ENCODE measurements around the gene CDK5RAP2.

The CDK5RAP2 gene

GRCh38 chr9:120362446-120362845 lies 217.5 kb downstream of the CDK5RAP2 start:
- no peaks in the 10 kb centered on the region for H3K36me3 ChIP-seq (ENCODE audit: insufficient read depth, low read length)
- no peaks in the 10 kb centered on the region for H3K79me2 ChIP-seq (ENCODE audit: control insufficient read depth, insufficient read depth, low read length, unreplicated experiment)
- H3K27ac ChIP-seq (ENCODE audit: low read depth, low read length) = peak overlapping the region; percentile 12; the same call in 1 of the 2 replicates
- H2AFZ ChIP-seq (ENCODE audit: low read length, unreplicated experiment) = no peak overlapping the region
- peaks cover 29% of the 10 kb centered on the region for H3K4me1 ChIP-seq (ENCODE audit: control insufficient read depth, insufficient read depth, low read length, unreplicated experiment)
- no peak overlapping the region for H3K4me3 ChIP-seq (ENCODE audit: low read depth, low read length)
- no peaks in the 10 kb centered on the region for H3K27me3 ChIP-seq (ENCODE audit: insufficient read depth, low read length)

GRCh38 chr9:120361551-120361950 lies 218.4 kb downstream of the CDK5RAP2 start:
- no peak overlapping the region for H2AFZ ChIP-seq (ENCODE audit: low read length, unreplicated experiment)
- H3K27me3 ChIP-seq (ENCODE audit: insufficient read depth, low read length) = no peaks in the 10 kb centered on the region
- H3K79me2 ChIP-seq (ENCODE audit: control insufficient read depth, insufficient read depth, low read length, unreplicated experiment) = no peaks in the 10 kb centered on the region
- H3K27ac ChIP-seq (ENCODE audit: low read depth, low read length) = no peak overlapping the region
- H3K4me1 ChIP-seq (ENCODE audit: control insufficient read depth, insufficient read depth, low read length, unreplicated experiment) = peaks cover 24% of the 10 kb centered on the region
- H3K36me3 ChIP-seq (ENCODE audit: insufficient read depth, low read length) = no peaks in the 10 kb centered on the region
- no peak overlapping the region for H3K4me3 ChIP-seq (ENCODE audit: low read depth, low read length)

GRCh38 chr9:120360510-120360909 lies 219.5 kb downstream of the CDK5RAP2 start:
- no peaks in the 10 kb centered on the region for H3K36me3 ChIP-seq (ENCODE audit: insufficient read depth, low read length)
- no peaks in the 10 kb centered on the region for H3K27me3 ChIP-seq (ENCODE audit: insufficient read depth, low read length)
- no peak overlapping the region for H2AFZ ChIP-seq (ENCODE audit: low read length, unreplicated experiment)
- no peaks in the 10 kb centered on the region for H3K79me2 ChIP-seq (ENCODE audit: control insufficient read depth, insufficient read depth, low read length, unreplicated experiment)
- H3K4me3 ChIP-seq (ENCODE audit: low read depth, low read length) = no peak overlapping the region
- H3K27ac ChIP-seq (ENCODE audit: low read depth, low read length) = no peak overlapping the region
- H3K4me1 ChIP-seq (ENCODE audit: control insufficient read depth, insufficient read depth, low read length, unreplicated experiment) = peaks cover 22% of the 10 kb centered on the region

GRCh38 chr9:120360046-120360445 lies 219.9 kb downstream of the CDK5RAP2 start:
- H3K27me3 ChIP-seq (ENCODE audit: insufficient read depth, low read length) = no peaks in the 10 kb centered on the region
- no peaks in the 10 kb centered on the region for H3K79me2 ChIP-seq (ENCODE audit: control insufficient read depth, insufficient read depth, low read length, unreplicated experiment)
- H3K4me1 ChIP-seq (ENCODE audit: control insufficient read depth, insufficient read depth, low read length, unreplicated experiment) = peaks cover 22% of the 10 kb centered on the region
- H3K27ac ChIP-seq (ENCODE audit: low read depth, low read length) = no peak overlapping the region
- H2AFZ ChIP-seq (ENCODE audit: low read length, unreplicated experiment) = no peak overlapping the region
- no peak overlapping the region for H3K4me3 ChIP-seq (ENCODE audit: low read depth, low read length)
- no peaks in the 10 kb centered on the region for H3K36me3 ChIP-seq (ENCODE audit: insufficient read depth, low read length)

- no peak overlapping the region for H3K4me3 ChIP-seq (ENCODE audit: low read depth, low read length)
- peaks cover 22% of the 10 kb centered on the region for H3K4me1 ChIP-seq (ENCODE audit: control insufficient read depth, insufficient read depth, low read length, unreplicated experiment)
- no peak overlapping the region for H3K27ac ChIP-seq (ENCODE audit: low read depth, low read length)
- no peak overlapping the region for H2AFZ ChIP-seq (ENCODE audit: low read length, unreplicated experiment)
- H3K36me3 ChIP-seq (ENCODE audit: insufficient read depth, low read length) = no peaks in the 10 kb centered on the region
- H3K27me3 ChIP-seq (ENCODE audit: insufficient read depth, low read length) = no peaks in the 10 kb centered on the region
- H3K79me2 ChIP-seq (ENCODE audit: control insufficient read depth, insufficient read depth, low read length, unreplicated experiment) = no peaks in the 10 kb centered on the region
Observed at GRCh38 chr9:120358877-120359276, 221.1 kb downstream of the CDK5RAP2 start.

GRCh38 chr9:120353506-120353905 lies 226.5 kb downstream of the CDK5RAP2 start:
- H3K4me1 ChIP-seq (ENCODE audit: control insufficient read depth, insufficient read depth, low read length, unreplicated experiment) = peaks cover 4% of the 10 kb centered on the region
- H3K79me2 ChIP-seq (ENCODE audit: control insufficient read depth, insufficient read depth, low read length, unreplicated experiment) = no peaks in the 10 kb centered on the region
- no peaks in the 10 kb centered on the region for H3K36me3 ChIP-seq (ENCODE audit: insufficient read depth, low read length)
- no peaks in the 10 kb centered on the region for H3K27me3 ChIP-seq (ENCODE audit: insufficient read depth, low read length)
- no peak overlapping the region for H2AFZ ChIP-seq (ENCODE audit: low read length, unreplicated experiment)
- no peak overlapping the region for H3K27ac ChIP-seq (ENCODE audit: low read depth, low read length)
- H3K4me3 ChIP-seq (ENCODE audit: low read depth, low read length) = no peak overlapping the region

- peaks cover 4% of the 10 kb centered on the region for H3K4me1 ChIP-seq (ENCODE audit: control insufficient read depth, insufficient read depth, low read length, unreplicated experiment)
Observed at GRCh38 chr9:120351106-120351505, 228.9 kb downstream of the CDK5RAP2 start.

GRCh38 chr9:120350596-120350995 lies 229.4 kb downstream of the CDK5RAP2 start:
- Histone ChIP-seq H3K79me2 (ENCODE audit: control insufficient read depth, insufficient read depth, low read length, unreplicated experiment) (no peaks in the 10 kb centered on the region), H3K27me3 (ENCODE audit: insufficient read depth, low read length) (no peaks in the 10 kb centered on the region), H3K4me1 (ENCODE audit: control insufficient read depth, insufficient read depth, low read length, unreplicated experiment) (peaks cover 4% of the 10 kb centered on the region), H3K4me3 (ENCODE audit: low read depth, low read length) (no peak overlapping the region), H3K36me3 (ENCODE audit: insufficient read depth, low read length) (no peaks in the 10 kb centered on the region), H2AFZ (ENCODE audit: low read length, unreplicated experiment) (no peak overlapping the region), H3K27ac (ENCODE audit: low read depth, low read length) (no peak overlapping the region)

More at GRCh38 chr9:120351106-120351505, 228.9 kb downstream of the CDK5RAP2 start:
- Histone ChIP-seq H3K36me3 (ENCODE audit: insufficient read depth, low read length) (no peaks in the 10 kb centered on the region), H3K27ac (ENCODE audit: low read depth, low read length) (no peak overlapping the region), H2AFZ (ENCODE audit: low read length, unreplicated experiment) (no peak overlapping the region), H3K79me2 (ENCODE audit: control insufficient read depth, insufficient read depth, low read length, unreplicated experiment) (no peaks in the 10 kb centered on the region), H3K4me3 (ENCODE audit: low read depth, low read length) (no peak overlapping the region), H3K27me3 (ENCODE audit: insufficient read depth, low read length) (no peaks in the 10 kb centered on the region)

- H3K79me2 ChIP-seq (ENCODE audit: control insufficient read depth, insufficient read depth, low read length, unreplicated experiment) = no peaks in the 10 kb centered on the region
- H3K36me3 ChIP-seq (ENCODE audit: insufficient read depth, low read length) = no peaks in the 10 kb centered on the region
- H3K4me1 ChIP-seq (ENCODE audit: control insufficient read depth, insufficient read depth, low read length, unreplicated experiment) = peaks cover 8% of the 10 kb centered on the region
- H3K27me3 ChIP-seq (ENCODE audit: insufficient read depth, low read length) = no peaks in the 10 kb centered on the region
- H3K4me3 ChIP-seq (ENCODE audit: low read depth, low read length) = no peak overlapping the region
- no peak overlapping the region for H3K27ac ChIP-seq (ENCODE audit: low read depth, low read length)
- H2AFZ ChIP-seq (ENCODE audit: low read length, unreplicated experiment) = no peak overlapping the region
Observed at GRCh38 chr9:120348951-120349429, 231.0 kb downstream of the CDK5RAP2 start.

- Histone ChIP-seq H3K27ac (ENCODE audit: low read depth, low read length) (no peak overlapping the region), H3K4me3 (ENCODE audit: low read depth, low read length) (no peak overlapping the region), H3K36me3 (ENCODE audit: insufficient read depth, low read length) (no peaks in the 10 kb centered on the region), H2AFZ (ENCODE audit: low read length, unreplicated experiment) (no peak overlapping the region), H3K27me3 (ENCODE audit: insufficient read depth, low read length) (no peaks in the 10 kb centered on the region), H3K4me1 (ENCODE audit: control insufficient read depth, insufficient read depth, low read length, unreplicated experiment) (peaks cover 4% of the 10 kb centered on the region), H3K79me2 (ENCODE audit: control insufficient read depth, insufficient read depth, low read length, unreplicated experiment) (no peaks in the 10 kb centered on the region)
Observed at GRCh38 chr9:120345379-120345778, 234.6 kb downstream of the CDK5RAP2 start.

- no peaks in the 10 kb centered on the region for H3K36me3 ChIP-seq (ENCODE audit: insufficient read depth, low read length)
- H3K4me3 ChIP-seq (ENCODE audit: low read depth, low read length) = no peak overlapping the region
- peaks cover 2% of the 10 kb centered on the region; the same call in 1 of the 2 replicates for H3K27me3 ChIP-seq (ENCODE audit: insufficient read depth, low read length)
- no peaks in the 10 kb centered on the region for H3K79me2 ChIP-seq (ENCODE audit: control insufficient read depth, insufficient read depth, low read length, unreplicated experiment)
- H2AFZ ChIP-seq (ENCODE audit: low read length, unreplicated experiment) = no peak overlapping the region
- H3K27ac ChIP-seq (ENCODE audit: low read depth, low read length) = no peak overlapping the region
- H3K4me1 ChIP-seq (ENCODE audit: control insufficient read depth, insufficient read depth, low read length, unreplicated experiment) = peaks cover 4% of the 10 kb centered on the region
Observed at GRCh38 chr9:120344230-120344629, 235.7 kb downstream of the CDK5RAP2 start.
